IPS-15b (cell line): ENCODE data around the gene NUDT16L1.

ENCODE experiments used
- H3K27me3 ChIP-seq: one replicate; pipeline ENCODE4 v1.6.1; 2013; ENCODE audit warnings: low read length; ENCODE audit not compliant: control insufficient read depth, insufficient read depth
- H3K36me3 ChIP-seq: one replicate; pipeline ENCODE4 v1.6.1; 2013; ENCODE audit warnings: low read length; ENCODE audit not compliant: control insufficient read depth, insufficient read depth
- H3K4me1 ChIP-seq: one replicate; pipeline ENCODE4 v1.6.1; 2013; ENCODE audit warnings: mild to moderate bottlenecking, low read length; ENCODE audit not compliant: control insufficient read depth, insufficient read depth
- H3K4me3 ChIP-seq: one replicate; pipeline ENCODE4 v1.5.1; 2013; ENCODE audit warnings: low read depth, low read length
- H3K9ac ChIP-seq: one replicate; pipeline ENCODE4 v1.6.1; 2013; ENCODE audit warnings: low read depth, mild to moderate bottlenecking, low read length
- H3K9me3 ChIP-seq: one replicate; pipeline ENCODE4 v1.6.1; 2013; ENCODE audit warnings: mild to moderate bottlenecking, low read length; ENCODE audit not compliant: control insufficient read depth, insufficient read depth

The NUDT16L1 gene

DNA sequence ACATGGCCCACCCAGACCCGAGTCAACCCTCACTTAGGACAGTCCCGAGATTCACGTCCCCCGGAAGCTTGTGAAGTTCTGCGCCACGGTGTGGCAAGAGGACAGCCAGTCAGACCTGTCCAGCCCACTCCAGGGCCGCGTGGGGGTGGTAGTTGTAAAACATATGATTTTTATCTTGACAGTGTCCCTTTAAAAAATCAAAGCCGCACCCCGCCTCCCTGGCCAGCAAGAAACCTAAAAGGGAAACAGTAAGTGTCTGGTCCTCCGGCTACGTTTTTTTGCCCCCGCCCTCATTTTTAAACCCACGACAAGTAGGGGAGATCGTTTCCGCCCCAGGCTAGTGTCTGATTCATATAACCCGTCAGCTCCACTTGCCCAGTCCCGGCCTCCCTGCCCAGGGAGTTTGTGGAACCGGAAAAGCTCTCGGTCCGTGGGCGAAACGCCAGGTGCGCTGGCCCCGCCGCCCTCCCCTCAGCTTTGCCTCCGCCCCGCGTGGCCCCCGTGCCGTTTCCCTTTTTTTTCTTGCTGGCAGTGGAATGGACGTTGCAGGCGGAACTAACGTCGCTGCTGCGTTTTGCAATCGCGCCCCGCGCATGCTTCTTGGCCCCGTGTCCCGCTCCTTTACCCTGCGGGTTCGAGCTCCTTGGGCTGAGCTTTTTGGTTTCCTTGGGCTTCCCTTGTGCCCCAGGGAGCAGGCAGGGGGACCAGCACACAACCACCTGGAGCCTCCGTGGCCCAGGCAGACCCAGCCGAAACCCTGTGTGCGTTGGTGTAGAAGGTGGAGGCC is 13.3 kb upstream of the NUDT16L1 start:
- Histone ChIP-seq H3K9me3 (no peaks in the 10 kb centered on the region), H3K4me3 (no peak overlapping the region), H3K27me3 (no peaks in the 10 kb centered on the region), H3K4me1 (no peaks in the 10 kb centered on the region), H3K36me3 (peaks cover 46% of the 10 kb centered on the region), H3K9ac (no peak overlapping the region)

DNA sequence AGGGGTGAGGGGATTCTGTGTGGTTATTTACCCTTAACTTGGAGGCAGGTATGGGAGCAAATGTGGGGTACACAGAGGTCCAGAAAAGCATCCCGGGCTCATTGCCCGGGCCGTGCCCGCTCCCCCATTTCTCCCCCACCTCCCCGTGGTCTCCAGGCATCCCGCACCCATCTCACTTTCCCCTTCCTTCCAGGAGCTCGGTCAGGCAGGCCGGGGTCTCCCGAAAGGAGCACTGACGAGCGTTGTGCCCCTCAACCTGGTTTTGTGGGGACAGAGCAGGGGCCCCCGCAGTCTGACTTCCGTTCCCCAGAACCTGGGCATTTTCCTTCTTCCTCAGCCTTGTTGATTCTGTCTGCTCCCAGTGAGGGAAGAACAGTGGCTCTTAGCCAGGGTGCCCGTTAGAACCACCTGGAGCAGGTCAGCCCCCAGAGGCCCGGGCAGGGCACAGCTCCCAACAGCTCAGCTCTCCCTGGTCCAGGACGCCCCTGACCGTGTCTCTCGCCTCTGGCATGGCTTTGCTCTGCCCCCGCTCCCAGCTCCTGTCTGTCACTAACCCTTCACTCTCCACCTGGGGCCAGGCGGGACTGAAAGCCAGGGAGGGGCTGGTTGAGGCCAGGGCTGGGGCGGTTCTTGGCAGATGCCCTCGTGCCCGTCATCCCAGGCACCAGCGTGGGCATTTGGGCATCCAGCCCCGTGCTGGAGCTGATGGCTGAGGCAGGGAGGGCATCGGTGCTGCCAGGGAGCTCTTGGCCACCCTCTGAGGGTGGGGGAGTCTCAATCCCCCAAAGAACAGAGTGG is 12.5 kb upstream of the NUDT16L1 start:
- Histone ChIP-seq H3K36me3 (peaks cover 53% of the 10 kb centered on the region), H3K27me3 (no peaks in the 10 kb centered on the region), H3K9me3 (no peaks in the 10 kb centered on the region), H3K9ac (no peak overlapping the region), H3K4me1 (no peaks in the 10 kb centered on the region), H3K4me3 (no peak overlapping the region)

DNA sequence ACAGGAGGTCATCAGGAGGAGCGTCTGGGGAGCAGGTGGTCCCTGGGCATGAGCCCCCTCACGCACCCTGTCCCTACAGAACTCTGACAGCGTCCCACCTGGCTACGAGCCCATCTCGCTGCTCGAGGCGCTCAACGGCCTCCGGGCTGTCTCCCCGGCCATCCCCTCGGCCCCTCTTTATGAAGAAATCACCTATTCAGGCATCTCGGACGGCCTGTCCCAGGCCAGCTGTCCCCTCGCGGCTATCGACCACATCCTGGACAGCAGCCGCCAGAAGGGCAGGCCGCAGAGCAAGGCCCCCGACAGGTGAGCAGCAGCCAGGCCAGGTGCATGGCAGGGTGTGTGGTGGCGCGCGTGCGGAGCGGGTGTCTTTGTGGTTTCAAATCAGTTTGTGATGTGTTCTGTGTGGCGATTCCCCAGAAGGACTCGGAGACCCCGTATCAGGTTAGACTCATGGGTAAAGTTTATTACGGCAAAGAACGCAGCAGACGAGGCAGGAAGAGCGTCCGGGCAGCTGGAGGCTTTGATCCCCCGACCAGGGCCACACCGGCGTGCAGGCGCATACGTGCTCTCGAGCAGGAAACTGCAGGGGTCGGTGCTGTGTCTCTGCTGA is 11.8 kb upstream of the NUDT16L1 start:
- Histone ChIP-seq H3K9ac (no peak overlapping the region), H3K27me3 (no peaks in the 10 kb centered on the region), H3K4me1 (no peaks in the 10 kb centered on the region), H3K36me3 (peaks cover 55% of the 10 kb centered on the region), H3K9me3 (no peaks in the 10 kb centered on the region), H3K4me3 (no peak overlapping the region)

DNA sequence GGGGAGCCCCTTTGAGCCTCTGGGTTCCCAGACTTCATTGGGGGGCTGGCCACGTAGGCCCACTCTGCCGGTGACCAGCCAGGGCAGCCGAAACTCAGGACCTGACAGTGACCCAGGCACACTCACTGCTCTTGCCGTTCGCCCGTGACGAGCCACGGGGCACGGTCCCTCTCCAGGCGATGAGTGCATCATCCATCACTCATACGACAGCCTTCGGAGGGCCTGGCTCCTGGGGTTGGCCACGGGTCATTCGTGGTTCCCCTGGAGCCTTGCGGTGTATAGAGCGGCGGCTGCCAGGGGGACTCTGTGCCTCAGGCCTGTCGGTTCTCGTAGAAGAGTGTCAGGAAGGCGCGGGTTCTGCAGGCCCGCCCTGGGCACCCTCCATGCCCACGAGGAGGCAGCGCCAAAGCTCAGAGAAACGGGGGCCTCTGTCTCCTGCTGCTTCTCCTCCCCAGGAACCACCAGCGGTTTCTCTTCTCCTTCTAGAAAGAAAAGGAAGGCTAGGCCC is 11.2 kb upstream of the NUDT16L1 start:
- Histone ChIP-seq H3K9me3 (no peaks in the 10 kb centered on the region), H3K4me1 (no peaks in the 10 kb centered on the region), H3K4me3 (no peak overlapping the region), H3K27me3 (no peaks in the 10 kb centered on the region), H3K36me3 (peaks cover 55% of the 10 kb centered on the region), H3K9ac (no peak overlapping the region)

DNA sequence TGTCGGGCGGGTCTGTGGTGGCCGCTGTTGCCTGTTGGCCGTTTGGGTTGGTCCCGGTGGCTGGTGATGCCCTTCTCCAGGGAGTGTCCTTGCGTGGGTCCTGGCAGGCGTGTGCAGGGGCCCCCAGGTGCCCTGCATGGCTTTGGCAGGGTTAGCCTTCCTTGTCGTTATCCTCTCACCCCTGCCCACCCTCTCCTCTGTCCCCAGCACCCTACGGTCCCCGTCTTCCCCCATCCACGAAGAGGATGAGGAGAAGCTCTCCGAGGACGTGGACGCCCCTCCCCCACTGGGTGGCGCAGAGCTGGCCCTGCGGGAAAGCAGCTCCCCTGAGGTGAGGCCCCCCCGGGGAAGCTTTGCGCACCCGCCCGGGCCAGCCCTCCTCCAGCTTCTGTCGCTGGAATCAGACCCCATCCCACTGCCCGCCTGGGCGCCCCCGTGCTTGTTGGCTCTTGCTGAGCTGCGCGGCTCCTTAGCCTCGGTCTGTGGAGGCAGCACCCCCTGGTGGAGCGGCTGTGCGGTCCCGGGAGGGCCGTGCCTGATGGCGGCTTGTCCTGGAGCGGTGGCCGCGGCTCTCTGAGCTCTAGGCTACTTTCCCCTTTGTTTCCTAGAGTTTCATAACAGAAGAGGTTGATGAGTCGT is 10.6 kb upstream of the NUDT16L1 start:
- Histone ChIP-seq H3K27me3 (no peaks in the 10 kb centered on the region), H3K4me3 (no peak overlapping the region), H3K4me1 (no peaks in the 10 kb centered on the region), H3K36me3 (peaks cover 55% of the 10 kb centered on the region), H3K9me3 (no peaks in the 10 kb centered on the region), H3K9ac (no peak overlapping the region)

DNA sequence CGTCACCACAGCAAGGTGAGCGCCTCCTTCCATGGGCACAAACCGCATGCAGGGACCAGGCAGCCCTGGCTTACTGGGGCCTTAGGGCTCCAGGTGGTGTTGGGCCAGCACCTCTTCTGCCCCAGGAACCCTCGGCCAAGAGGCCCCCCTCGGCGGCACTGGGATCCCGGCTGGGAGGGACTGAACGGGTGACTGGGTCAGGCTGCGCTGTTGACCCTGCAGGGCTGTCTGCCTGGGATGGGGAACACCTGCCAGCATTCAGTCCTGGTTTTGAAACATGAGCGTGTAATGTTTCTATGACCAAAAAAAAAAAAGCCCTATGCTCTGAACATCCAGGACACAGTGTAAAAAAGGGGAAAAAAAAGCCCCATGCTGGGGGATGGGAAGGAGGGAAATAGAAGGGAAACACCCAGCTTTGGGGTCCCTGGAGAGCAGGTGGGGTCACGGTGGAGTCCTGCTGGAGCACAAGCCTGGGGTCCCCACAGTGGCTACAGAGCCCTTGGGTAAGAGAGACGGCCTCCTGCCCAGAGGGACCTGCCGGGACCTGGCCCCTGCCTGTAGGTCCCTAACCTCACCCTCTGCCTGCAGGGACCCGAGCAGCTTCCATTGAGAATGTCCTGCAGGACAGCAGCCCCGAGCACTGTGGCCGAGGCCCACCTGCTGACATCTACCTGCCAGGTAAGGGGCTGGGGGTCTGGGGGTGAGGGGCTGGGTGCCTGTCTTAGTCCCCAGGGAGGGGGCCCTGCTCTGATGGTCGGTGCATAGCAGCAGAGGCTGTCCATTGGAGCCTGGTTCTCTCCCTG is 9.9 kb upstream of the NUDT16L1 start:
- Histone ChIP-seq H3K4me3 (no peak overlapping the region), H3K36me3 (peaks cover 57% of the 10 kb centered on the region), H3K9me3 (no peaks in the 10 kb centered on the region), H3K4me1 (no peaks in the 10 kb centered on the region), H3K9ac (no peak overlapping the region), H3K27me3 (no peaks in the 10 kb centered on the region)

DNA sequence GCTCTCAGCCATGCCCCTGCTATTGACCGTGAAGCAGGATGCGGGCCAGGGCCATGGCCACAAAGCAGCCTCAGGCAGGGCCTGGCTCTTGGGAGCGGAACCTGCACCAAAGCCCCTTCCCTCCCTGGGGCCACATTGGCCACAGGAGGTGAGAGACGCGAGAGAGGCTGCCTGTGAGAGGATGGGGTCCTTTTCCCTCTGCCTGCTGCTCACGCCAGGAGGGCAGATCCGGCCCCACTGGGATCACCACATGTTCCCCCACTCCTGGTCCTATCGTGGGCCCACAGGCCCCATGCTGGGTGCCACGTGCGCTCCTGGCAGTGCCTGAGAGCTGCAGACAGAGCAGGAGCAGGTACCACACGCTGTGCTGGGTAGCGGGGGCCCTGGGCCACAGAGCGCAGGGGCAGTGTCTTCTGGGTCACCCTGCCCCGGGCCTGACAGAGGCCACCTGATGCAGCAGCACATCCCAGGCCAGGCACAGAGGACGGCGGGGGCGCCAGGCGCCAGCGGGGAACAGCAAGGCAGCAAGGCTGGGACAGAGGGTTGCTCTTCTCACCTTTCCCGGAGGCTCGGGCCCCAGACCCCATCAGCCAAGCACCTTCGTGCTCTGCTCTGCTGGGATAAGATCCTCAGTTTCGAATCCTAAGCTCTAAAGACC is 9.2 kb upstream of the NUDT16L1 start:
- Histone ChIP-seq H3K4me1 (no peaks in the 10 kb centered on the region), H3K4me3 (no peak overlapping the region), H3K36me3 (peaks cover 59% of the 10 kb centered on the region), H3K9me3 (no peaks in the 10 kb centered on the region), H3K27me3 (no peaks in the 10 kb centered on the region), H3K9ac (no peak overlapping the region)

DNA sequence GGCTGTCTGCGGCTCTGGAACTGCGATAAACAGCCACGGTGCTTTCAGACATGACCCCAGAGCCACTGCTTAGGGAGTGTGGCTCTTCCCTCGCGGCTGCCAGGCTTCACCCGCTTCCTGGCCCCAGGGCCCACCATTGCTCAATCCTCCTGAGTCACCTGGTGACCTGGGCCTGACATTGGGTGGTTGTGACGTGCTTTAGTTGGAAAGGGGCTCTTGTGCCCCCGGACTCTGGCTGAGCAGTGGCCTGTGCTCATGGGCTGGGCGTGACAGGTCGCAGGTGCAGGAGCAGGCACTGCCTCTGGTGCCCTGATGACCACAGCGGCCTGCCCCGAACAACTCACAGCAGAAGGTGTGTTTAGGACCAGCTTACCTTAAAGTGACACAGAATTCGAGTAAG is 8.6 kb upstream of the NUDT16L1 start:
- H3K4me1 ChIP-seq: no peaks in the 10 kb centered on the region
- H3K36me3 ChIP-seq: peaks cover 57% of the 10 kb centered on the region
- H3K9me3 ChIP-seq: no peaks in the 10 kb centered on the region
- H3K4me3 ChIP-seq: no peak overlapping the region
- no peaks in the 10 kb centered on the region for H3K27me3 ChIP-seq
- no peak overlapping the region for H3K9ac ChIP-seq

DNA sequence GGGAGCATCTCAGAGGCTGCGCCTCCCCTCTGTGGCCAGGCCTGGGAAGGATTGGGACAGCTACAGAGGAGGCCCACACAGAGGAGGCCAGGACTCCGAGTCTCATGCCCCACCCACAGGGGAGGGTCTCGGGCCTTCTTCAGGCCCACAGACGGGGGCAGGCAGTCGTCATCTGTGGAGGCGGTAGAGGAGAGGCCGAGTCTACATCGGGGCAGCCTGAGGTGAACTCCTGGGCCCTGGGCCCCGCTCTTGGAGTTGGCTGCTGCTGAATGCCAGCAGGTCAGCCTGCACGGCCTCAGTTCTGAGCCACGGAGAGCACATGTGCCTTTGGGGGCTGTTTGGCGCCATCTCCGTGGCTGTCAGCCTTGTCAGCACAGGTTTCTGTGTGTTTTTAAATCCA is 8.1 kb upstream of the NUDT16L1 start:
- Histone ChIP-seq H3K4me1 (no peaks in the 10 kb centered on the region), H3K9ac (no peak overlapping the region), H3K36me3 (peaks cover 60% of the 10 kb centered on the region), H3K27me3 (no peaks in the 10 kb centered on the region), H3K9me3 (no peaks in the 10 kb centered on the region), H3K4me3 (no peak overlapping the region)

DNA sequence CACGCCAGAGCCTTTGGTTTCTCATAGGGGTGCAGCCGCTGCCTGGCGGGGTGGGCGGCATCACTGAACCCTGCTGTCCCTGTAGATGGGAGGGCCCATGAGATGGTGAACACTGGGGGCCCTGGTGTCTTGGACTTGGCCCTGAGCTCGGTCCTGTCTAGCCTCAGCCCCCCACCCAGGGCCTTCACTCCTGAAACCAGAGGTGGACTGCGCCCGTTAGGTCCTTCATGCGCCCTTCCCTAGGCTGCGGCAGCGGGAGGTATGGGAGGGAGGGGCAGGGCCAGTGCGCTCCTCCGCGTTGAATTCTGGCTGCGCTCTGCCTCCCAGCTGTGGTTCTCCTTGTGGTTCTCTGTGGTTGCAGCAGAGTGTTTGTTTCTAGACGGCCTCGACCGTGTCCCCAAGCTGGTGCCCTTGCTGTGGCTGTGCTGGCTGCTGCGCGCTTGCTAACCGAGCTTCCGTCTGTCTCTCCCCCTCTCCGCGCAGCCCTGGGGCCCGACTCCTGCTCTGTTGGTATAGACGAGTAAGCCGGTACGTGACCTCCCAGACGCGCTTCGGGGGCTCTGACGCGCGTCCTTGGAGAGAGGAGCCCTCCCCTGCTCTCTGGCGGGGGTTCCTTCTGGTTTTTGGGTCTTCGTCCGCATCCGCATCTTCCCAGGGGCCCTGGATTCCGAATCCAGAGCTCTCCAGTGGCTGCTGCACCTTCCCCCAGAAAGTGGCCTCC is 7.4 kb upstream of the NUDT16L1 start:
- H3K36me3 ChIP-seq: peaks cover 60% of the 10 kb centered on the region
- H3K4me3 ChIP-seq: no peak overlapping the region
- H3K4me1 ChIP-seq: no peaks in the 10 kb centered on the region
- H3K9me3 ChIP-seq: no peaks in the 10 kb centered on the region
- no peaks in the 10 kb centered on the region for H3K27me3 ChIP-seq
- no peak overlapping the region for H3K9ac ChIP-seq
